ENCODE measurements around the gene UNC5CL. TPM values are rescaled to one million over a fixed set of nuclear protein-coding genes. Genes with fewer than 3 reads are reported as not detected.

Gene UNC5CL
- total RNA-seq, 1 donor from 2014 or later, result 2.2 TPM

GRCh38 chr6:41071923-41072835 lies 33.2 kb upstream of the UNC5CL start, which contains the start of gene OARD1:
TSS of gene OARD1 (minus strand) at chr6:41072356. CDS start at chr6:41071634, 722 bp downstream.
- H3K4me1 Mint-ChIP-seq, result peaks cover 45% of the 10 kb centered on the region

DNA sequence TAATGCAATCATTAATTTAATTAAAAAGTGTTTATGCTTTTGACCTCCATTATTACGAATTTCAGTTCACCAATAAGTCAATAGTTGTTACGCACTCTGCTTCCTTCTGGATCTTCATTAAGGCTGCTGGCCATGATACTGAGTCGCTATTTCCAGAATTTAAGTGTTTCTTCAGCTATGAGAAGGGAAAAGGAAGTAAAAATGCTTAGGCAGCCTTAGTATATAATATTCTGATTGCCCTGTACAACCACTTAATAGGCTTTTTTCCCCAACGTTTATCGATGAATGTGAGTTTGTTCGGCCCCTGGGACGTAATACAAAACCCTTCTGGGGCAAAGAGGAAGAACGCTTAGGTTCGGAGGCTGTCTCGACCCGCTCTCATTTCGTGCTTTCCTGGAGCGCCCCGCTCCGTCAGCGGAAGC lies 32.5 kb upstream of the UNC5CL start:
- no peaks in the 10 kb centered on the region for H3K9me3 Mint-ChIP-seq
- intact Hi-C loops (cut with micrococcal nuclease), result loop anchor here (5.0 to 10.0 kb wide), 3 partner anchors 476 to 1673 kb away; partner anchors contain the start of genes FOXP4, TBCC and TOMM6
- peaks cover 60% of the 10 kb centered on the region for H3K36me3 Mint-ChIP-seq (ENCODE audit: low read depth)
- CTCF ChIA-PET, result interaction anchor here (0.9 kb wide), 1 partner anchor 43 kb away, joined by 4 read pairs; no protein-coding TSS in a partner anchor
- H3K27me3 Mint-ChIP-seq, result no peaks in the 10 kb centered on the region
- peak overlapping the region; percentile 98 for H3K27ac Mint-ChIP-seq
- TF ChIP-seq CTCF (IDR thresholded peaks at IDR 0.05), result no peak
- POLR2A ChIA-PET, result interaction anchor here (0.7 to 1.2 kb wide), 3 partner anchors 44 to 979 kb away, joined by 3 to 10 read pairs (median 5); partner anchors contain the start of gene TAF8
- H3K4me1 Mint-ChIP-seq, result peaks cover 46% of the 10 kb centered on the region
- DNase-seq, result no peak
- peak; percentile 12 for ATAC-seq (ENCODE audit: low read depth)
- peak overlapping the region; percentile 94 for H3K4me3 Mint-ChIP-seq

More at GRCh38 chr6:41071923-41072835, 33.2 kb upstream of the UNC5CL start, which contains the start of gene OARD1:
- Mint-ChIP-seq H3K27me3 (no peaks in the 10 kb centered on the region), H3K36me3 (ENCODE audit: low read depth) (peaks cover 55% of the 10 kb centered on the region), H3K9me3 (no peaks in the 10 kb centered on the region), H3K4me3 (peak within 1 kb of the TSS; percentile 96), H3K27ac (peak within 1 kb of the TSS; percentile 98)
- ChIA-PET CTCF (interaction anchor here (1.0 to 1.2 kb wide), 2 partner anchors 44 to 110 kb away, joined by 3 read pairs; no protein-coding TSS in a partner anchor), POLR2A (interaction anchor here (0.6 to 1.5 kb wide), 13 partner anchors 13 to 1710 kb away, joined by 3 to 13 read pairs (median 3); partner anchors contain the start of genes APOBEC2 and TREML2)
- peak; percentile 100 for DNase-seq
- intact Hi-C loops (cut with micrococcal nuclease), result loop anchor here (1.0 to 10.0 kb wide), 10 partner anchors 111 to 1957 kb away; partner anchors contain the start of genes FOXP4, SAYSD1, TBCC and TFEB
- peak; percentile 69 for ATAC-seq (ENCODE audit: low read depth)
- TF ChIP-seq CTCF (IDR thresholded peaks at IDR 0.05), result no peak

DNA sequence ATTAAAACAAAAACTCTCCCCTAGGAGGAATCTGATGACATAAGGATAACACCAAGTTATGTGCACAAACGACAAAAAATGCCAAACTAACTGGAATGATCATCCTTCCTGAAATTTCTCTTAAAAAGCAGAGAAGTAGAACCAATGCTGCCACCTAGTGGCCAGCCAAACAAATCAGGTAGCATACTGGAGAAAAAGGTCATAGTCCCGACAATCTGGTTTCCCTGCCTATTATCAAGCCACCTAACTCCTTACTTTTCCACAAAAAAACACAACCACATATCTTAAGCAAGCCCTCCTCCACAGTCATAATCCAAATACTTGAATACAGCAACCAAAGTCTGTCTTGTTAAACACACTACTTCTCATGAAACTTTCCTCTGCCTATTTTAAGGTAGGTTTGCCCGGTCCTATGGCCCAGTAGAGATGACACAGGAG lies 27.9 kb upstream of the UNC5CL start:
- H3K27ac Mint-ChIP-seq, result peak overlapping the region; percentile 12
- no peaks in the 10 kb centered on the region for H3K9me3 Mint-ChIP-seq
- H3K4me1 Mint-ChIP-seq, result peaks cover 19% of the 10 kb centered on the region
- ChIA-PET POLR2A (no interaction called here), CTCF (no interaction called here)
- H3K36me3 Mint-ChIP-seq (ENCODE audit: low read depth), result peaks cover 83% of the 10 kb centered on the region
- intact Hi-C loops (cut with micrococcal nuclease), result loop anchor here (1.0 to 2.0 kb wide), 3 partner anchors 39 to 1718 kb away; no protein-coding TSS in a partner anchor
- no peaks in the 10 kb centered on the region for H3K27me3 Mint-ChIP-seq
- no peak overlapping the region for H3K4me3 Mint-ChIP-seq
- no peak for ATAC-seq (ENCODE audit: low read depth)
- DNase-seq, result no peak
- no peak for TF ChIP-seq CTCF (IDR thresholded peaks at IDR 0.05)

GRCh38 chr6:41065550-41066026 lies 26.6 kb upstream of the UNC5CL start:
- POLR2A ChIA-PET, result no interaction called here
- peaks cover 85% of the 10 kb centered on the region for H3K36me3 Mint-ChIP-seq (ENCODE audit: low read depth)

More at GRCh38 chr6:41065550-41066026, 26.6 kb upstream of the UNC5CL start:
- CTCF ChIA-PET, result interaction anchor here (0.7 kb wide), 1 partner anchor 57 kb away, joined by 3 read pairs; no protein-coding TSS in a partner anchor
- H3K27ac Mint-ChIP-seq, result no peak overlapping the region
- ATAC-seq (ENCODE audit: low read depth) (no peak), DNase-seq (no peak)
- intact Hi-C loops (cut with micrococcal nuclease), result loop anchor here (1.0 to 2.0 kb wide), 2 partner anchors 37 to 1717 kb away; no protein-coding TSS in a partner anchor
- TF ChIP-seq CTCF (IDR thresholded peaks at IDR 0.05), result no peak
- H3K27me3 Mint-ChIP-seq, result no peaks in the 10 kb centered on the region
- no peaks in the 10 kb centered on the region for H3K9me3 Mint-ChIP-seq
- no peak overlapping the region for H3K4me3 Mint-ChIP-seq
- H3K4me1 Mint-ChIP-seq, result peaks cover 6% of the 10 kb centered on the region

All from activated B cell treated with CpG ODN at 0.5 μM for 24 hours (primary cell).